ENCODE measurements around the gene GNAI2.
A peak's percentile ranks its signal among the peaks of the same experiment; 100 is the strongest.

GNAI2 gene

DNA sequence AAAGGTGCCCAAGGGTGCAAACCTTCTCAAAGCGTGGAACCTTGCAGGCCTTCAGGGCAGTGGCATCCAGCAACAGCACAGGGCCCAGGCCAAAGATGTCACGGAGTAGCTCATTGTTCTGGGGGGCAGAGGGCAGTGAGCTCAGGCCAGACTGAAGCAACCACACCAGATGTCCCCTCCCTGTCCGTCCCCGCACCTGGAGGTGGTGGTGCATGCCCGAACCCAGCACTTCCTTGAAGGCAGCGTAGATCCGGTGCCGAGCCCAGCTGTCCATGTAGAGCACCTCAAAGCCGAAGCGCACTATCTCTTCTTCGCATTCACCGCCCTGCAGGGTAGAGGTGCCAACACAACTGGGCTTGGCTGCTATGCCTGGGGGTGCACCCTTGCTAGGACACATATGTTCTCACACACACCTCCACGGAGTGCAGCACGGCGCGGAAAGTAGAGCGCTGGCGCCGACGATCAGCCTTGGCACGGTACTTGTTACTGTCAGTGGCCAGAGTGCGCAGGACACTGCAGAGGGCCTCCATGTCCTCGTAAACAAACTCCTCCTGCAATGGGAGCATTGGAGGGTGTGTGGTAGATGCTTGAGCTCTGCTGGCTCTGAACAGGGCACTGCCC, 52.5 kb downstream of the GNAI2 start:
- Histone ChIP-seq H3K4me3 (no peak overlapping the region), H3K27ac (no peak overlapping the region)

GRCh38 chr3:50289130-50289529, 53.1 kb downstream of the GNAI2 start:
- Histone ChIP-seq H3K4me3 (no peak overlapping the region), H3K27ac (no peak overlapping the region)

GRCh38 chr3:50290161-50290641, 54.2 kb downstream of the GNAI2 start:
- Histone ChIP-seq H3K4me3 (no peak overlapping the region), H3K27ac (no peak overlapping the region)

- Histone ChIP-seq H3K27ac (peak within 1 kb of the TSS; percentile 76 to 97 (median 91)), H3K4me3 (peak within 1 kb of the TSS; percentile 80 to 98 (median 94))
Observed at GRCh38 chr3:50292159-50293078, 56.4 kb downstream of the GNAI2 start, which contains the start of gene IFRD2. Gene IFRD2, minus strand, starts transcription at chr3:50292429. Its CDS starts 155 bp downstream, at chr3:50292274.

DNA sequence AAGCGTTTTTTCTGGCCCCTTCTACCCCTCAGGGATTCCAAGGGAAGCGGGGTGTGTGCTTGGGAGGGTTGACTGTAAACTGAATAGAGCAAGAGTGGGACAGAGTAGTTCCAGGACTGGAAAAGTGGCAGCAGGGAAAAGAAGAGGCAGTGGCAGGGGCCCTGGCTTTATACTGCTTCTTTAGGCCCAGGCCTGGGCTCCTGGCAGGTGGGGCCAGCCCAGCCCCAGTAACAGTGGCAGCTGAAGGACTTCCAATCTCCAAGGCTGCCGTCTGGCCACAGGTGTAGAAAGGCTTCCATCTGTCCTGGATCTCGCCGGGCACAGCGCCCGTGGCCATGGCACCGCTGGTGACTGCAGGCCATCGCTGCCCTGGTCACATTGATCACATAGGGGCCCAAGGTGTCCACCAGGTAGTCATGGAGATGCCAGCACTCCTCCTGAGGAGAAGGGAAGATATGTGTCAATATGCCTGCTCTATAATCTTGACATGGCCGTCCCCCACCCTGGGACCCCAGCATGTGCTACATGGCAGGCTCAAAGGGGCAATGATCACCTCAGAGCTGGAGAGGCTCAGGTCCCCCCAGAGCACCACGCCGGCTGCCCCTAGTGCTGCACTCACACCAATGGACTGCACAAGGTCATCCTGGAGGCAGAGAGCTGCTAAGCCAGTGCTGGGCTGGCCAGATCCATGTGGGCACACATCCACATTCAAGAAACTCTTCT, 57.2 kb downstream of the GNAI2 start:
- Histone ChIP-seq H3K27ac (peak overlapping the region in 20 of 21 experiments; percentile 19 to 97 (median 87)), H3K4me3 (peak overlapping the region in 1 of 7 experiments; percentile 95)

DNA sequence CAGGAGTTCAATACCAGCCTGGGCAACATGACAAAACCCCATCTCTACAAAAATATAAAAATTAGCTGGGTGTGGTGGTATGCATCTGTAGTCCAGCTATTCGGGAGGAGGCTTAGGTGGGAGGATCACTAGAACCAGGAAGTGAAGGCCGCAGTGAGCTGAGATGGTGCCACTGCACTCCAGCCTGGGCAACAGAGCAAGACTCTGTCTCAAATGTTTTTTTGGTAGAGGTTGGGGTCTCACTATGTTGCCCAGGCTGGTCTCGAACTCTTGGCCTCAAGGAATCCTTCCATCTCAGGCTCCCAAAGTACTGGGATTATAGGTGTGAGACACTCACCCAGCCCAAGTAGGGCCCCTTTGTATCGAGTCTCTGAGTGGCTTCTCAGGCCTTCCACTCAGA, 58.1 kb downstream of the GNAI2 start:
- no peak overlapping the region for H3K4me3 ChIP-seq
- peak overlapping the region in 1 of 21 experiments; percentile 97 for H3K27ac ChIP-seq

- Histone ChIP-seq H3K27ac (peak overlapping the region in 1 of 21 experiments; percentile 1), H3K4me3 (no peak overlapping the region)
Observed at GRCh38 chr3:50294492-50295403, 58.7 kb downstream of the GNAI2 start.

- H3K4me3 ChIP-seq = no peak overlapping the region
- no peak overlapping the region for H3K27ac ChIP-seq
Observed at GRCh38 chr3:50295553-50296431, 59.8 kb downstream of the GNAI2 start.

DNA sequence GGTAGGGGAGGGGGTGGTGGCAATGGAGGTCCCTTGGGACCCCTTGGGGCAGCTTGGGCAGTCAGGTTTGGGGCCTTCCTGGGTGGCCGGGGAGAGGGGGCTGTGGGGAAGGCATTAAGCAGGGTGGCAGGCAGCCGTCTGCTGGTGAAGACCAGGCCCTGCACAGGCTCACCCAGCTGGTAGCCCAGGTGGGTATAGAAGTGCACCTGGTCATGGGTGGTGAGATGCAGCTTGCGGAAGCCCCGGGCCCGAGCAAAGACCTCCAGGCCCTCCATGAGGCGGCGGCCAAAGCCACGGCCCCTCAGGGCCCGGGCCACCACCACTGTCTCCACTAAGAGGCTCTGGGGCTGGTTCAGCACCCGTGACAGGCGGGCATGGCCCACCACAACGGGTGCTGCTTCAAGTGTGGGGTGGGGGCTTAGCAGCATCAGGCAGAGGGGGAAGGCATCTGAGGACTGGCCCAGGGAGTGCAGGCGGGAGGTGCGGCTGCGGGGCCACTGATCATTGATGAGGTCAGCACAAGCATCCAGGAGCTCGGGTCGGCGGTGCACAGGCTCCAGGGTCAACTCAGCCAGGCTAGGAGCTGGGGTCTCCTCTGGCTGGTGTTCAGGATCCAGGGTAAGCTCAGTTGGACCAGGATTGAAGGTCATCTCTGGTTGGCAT, 60.8 kb downstream of the GNAI2 start:
- Histone ChIP-seq H3K4me3 (no peak overlapping the region), H3K27ac (no peak overlapping the region)

GRCh38 chr3:50297384-50297775, 61.4 kb downstream of the GNAI2 start:
- Histone ChIP-seq H3K4me3 (no peak overlapping the region), H3K27ac (peak overlapping the region in 4 of 21 experiments; percentile 87 to 93 (median 90))

DNA sequence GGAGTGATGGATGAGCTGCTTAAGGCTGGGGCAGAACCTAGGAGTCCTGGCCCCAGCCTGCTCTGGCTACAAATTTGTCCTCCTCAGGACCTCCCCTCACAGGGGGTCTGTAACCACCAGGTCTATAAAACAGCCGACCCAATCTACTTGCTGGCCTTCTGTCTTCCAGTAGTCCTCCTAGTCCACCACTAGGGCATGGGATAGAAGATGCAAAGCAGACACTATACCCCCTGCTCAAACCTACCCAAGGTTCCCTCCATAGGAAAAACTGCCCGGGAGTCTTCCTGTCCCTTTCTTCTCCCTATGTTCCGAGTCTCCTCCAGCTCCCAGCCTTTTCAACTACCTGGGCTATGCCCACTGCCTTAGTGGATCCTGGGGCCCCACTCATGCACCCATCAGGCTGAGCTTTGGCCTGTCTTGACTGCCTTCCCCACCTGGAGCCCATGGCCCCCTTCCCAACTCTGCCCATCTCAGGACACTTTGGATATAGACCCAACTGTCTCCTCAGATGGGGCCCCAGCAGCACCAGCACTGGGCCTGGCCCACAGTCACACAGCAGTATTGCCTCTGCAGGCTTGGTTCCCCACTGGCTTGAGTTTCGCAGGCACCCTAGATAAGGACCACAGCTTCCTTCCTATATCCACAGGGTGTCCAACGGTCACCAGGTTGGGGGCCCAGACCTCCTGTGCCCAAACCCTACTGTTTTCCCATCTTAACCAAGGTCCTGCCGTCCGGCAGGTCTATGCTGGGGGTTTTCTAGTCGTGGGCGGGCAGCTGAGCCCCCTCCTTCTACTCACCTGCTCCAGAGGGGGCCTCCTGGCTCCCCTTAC, 62.1 kb downstream of the GNAI2 start:
- Histone ChIP-seq H3K27ac (peak overlapping the region in 20 of 21 experiments; percentile 78 to 95 (median 88)), H3K4me3 (peak overlapping the region; percentile 44 to 69 (median 65))

DNA sequence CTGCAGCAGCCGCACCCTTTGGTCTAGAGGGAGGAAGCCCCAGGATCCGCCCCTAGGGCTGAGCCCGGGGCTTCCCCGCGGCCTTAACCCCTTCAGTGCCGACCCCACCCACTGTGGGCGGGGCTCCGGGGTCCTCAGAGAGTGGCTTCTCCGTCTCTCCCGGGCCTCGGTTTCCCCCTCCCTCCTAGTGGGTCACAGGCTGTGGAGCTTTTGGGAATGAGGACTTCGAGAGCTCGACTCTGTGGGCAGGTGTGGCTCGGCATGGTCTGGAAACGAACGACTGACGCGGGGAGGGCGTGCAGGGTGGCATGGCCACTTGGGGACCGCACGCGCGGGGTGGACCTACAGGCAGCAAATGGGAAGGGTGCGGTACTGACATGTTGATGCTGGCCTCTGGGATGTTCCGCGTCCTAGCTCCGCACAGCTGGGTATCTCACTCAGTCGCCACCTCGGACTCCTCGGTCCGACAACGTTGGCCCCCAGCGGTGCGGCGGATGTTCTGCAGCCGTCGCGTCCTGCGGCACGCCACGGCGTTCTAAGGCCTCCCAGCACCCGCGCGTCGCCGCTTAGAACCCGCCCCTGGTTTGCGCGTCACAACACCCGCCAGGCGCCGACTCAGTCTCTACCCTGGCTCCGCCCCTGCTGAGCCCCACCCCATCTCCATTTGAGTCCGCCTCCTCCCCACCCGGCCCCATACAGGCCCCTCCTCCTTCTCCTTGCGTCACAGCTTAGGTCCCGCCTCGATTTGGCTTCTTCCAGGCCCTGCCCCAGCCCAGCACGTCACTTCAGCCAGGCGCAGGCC, 63.0 kb downstream of the GNAI2 start, which contains the start of the genes HYAL3 and NAA80:
HYAL3 (minus strand) TSS at position 570 of the 802 bp plus-strand sequence. CDS start 3,803 bp downstream, outside the sequence.
NAA80 (minus strand) TSS at position 570 of the 802 bp plus-strand sequence. CDS start 1,942 bp downstream, outside the sequence.
- peak within 1 kb of the TSS; percentile 44 to 69 (median 65) for H3K4me3 ChIP-seq

DNA sequence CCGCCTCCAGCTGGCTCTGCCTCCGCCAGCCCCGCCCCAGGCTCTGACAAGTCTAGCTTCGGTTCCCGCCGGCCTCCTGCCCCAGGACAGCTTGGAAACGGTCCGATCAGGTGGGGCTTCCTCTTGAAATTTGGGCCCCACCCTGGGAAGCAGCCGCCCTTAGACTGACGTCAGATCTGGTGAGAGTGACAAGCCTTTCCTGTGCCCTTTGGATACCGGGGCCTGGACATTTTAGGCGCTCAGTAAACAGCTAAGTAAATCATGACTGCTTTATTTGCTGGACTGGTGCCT, 63.6 kb downstream of the GNAI2 start:
- Histone ChIP-seq H3K4me3 (peak overlapping the region; percentile 21 to 69 (median 64)), H3K27ac (peak overlapping the region; percentile 54 to 95 (median 86))

More for the DNA sequence above, 63.0 kb downstream of the GNAI2 start, which contains the start of the genes HYAL3 and NAA80:
- H3K27ac ChIP-seq = peak within 1 kb of the TSS; percentile 54 to 95 (median 89)

DNA sequence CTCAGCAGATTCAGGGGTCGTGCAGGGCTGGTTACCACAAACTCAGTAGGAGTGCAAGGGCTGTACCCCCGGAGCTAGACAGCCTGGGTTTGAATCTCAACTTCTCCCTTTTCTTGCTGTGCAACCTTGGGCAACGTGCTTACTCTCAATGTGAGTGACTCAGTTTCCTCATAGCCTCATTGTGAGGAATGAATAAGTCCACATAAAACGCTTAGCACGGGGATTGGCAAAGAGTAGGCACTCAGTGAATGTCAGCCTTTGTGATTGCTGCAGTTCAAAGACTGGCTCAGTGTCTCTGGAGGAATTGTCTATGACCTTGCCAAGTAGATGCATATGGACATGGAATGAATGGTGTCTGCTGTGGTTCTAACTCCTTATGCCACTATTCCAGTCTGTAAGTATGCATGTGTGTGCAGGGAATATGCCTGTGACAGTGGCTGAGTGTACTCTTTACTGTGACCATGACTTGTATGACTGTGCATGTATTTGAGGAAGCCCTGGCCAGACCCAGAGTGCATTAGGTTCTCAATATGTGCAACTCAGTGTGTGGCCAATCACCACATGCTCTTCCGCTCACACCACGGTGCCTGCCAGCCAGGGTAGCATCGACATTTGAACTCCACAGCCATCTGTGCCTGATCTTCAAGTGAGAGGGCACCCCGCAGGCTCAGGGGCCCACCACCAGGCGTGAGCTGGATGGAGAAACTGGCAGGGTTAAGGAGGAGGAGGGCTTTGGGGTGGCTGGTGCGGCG, 64.1 kb downstream of the GNAI2 start:
- Histone ChIP-seq H3K4me3 (peak overlapping the region; percentile 21 to 69 (median 64)), H3K27ac (peak overlapping the region; percentile 54 to 95 (median 86))
